Activated T-cell treated with anti-CD3 and anti-CD28 coated beads for 48 hours (primary cell): ENCODE data around the gene MEPE.

Source experiments
- DNase-seq: peaks from one replicate; pipeline ENCODE4 v3.0.0-alpha.2; 2020; ENCODE audit warnings: low read depth

The MEPE gene

GRCh38 chr4:87843936-87844335 lies 11.2 kb downstream of the MEPE start:
- no peak for DNase-seq

- DNase-seq: no peak
Measured at GRCh38 chr4:87844452-87844851, 11.7 kb downstream of the MEPE start.

DNA sequence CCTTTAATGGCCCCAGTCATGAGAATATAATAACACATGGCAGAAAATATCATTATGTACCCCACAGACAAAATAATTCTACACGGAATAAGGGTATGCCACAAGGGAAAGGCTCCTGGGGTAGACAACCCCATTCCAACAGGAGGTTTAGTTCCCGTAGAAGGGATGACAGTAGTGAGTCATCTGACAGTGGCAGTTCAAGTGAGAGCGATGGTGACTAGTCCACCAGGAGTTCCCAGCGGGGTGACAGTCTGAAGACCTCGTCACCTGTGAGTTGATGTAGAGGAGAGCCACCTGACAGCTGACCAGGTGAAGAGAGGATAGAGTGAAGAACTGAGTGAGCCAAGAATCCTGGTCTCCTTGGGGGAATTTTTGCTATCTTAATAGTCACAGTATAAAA lies 13.5 kb downstream of the MEPE start:
- no peak for DNase-seq

DNA sequence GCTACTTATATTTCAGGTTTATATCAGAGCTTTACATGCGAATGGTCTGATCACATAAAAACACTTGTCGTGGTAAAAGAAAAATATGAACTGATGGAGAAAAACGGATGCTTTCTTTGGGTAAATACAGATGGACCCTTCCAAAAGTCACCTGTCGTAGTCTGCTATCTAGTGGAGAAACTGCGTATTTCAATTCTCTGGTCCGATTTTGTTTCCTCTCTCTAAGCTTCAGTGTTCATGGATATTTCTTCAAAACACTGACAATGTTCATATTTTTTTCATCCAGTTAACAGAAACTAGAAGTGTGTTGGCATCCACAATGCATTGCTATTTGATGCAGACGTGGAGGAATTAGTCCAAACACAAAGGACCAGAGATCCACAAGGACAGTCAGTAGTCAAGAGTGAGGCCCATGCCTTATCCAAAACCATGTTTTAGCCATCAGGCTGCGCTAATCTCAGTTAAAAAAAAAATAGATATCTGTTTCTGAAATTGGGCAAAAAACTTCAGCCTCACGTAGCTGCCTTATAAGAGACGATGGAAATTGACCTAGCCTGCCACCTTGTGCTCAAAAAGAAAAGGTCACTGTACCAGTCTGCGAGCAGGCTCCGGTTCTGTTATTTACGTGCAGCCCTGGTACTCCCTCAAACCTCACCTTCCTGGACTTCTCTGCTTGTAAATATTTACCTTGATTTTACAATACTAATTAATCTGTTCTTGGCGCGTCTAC lies 16.0 kb downstream of the MEPE start:
- DNase-seq: no peak

- no peak for DNase-seq
Measured at GRCh38 chr4:87849612-87850011, 16.8 kb downstream of the MEPE start.

GRCh38 chr4:87851332-87851731 lies 18.6 kb downstream of the MEPE start:
- no peak for DNase-seq

- no peak for DNase-seq
Measured at GRCh38 chr4:87851953-87852352, 19.2 kb downstream of the MEPE start.

DNA sequence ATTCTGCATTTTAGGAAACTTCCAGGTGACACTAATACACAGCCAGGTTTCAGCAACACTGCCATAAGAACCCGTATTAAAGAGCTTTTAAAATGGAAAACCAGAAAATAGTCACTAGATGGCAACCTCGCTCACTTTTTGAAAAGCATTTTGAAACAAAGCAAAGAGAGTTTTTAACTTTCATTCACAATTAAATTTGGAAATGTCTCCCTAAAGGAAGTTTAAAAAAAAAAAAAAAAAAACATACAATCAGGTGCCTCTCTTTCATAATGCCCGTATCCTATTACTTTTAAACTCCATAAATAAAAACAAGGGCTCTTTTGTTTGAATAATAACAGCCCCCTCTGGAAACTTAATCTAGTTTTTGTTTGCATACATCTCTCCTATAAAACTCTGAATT lies 20.3 kb downstream of the MEPE start:
- no peak for DNase-seq

DNA sequence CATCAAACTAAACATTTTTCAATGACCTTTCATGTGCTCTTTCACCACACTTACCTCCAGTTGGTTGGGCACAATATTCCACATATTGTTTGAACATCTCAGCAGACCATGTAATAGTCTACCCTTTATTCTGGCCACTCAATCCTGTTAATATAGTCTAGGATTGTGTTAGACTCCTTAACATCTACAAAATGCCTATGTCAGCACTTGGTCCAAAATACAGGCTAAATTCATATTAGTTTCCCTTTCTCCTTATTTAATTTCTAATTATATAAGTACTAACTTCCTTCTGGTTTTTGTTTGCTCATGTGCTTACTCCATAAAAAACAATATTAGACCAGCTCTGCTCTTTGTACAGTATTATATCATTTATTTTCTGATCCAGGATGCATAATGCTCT lies 21.1 kb downstream of the MEPE start:
- no peak for DNase-seq

DNA sequence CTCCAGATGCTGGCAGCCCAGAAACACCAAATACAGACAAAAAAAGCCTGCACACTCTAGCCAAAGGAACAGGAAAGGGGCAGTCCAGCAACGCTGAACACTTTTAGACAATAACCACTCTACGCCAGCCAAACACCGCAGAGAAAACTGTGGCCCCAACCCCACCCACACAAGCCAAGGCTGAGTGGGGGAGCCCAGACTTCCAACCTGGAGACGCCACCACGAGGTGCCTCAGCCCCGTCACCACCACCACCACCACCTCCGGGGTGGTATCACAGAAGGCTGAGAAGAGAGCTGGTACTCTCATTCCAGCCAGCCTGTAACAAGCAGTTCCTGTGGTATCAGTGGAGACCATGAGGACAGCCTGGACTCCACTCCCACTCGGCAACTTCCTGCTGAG lies 22.8 kb downstream of the MEPE start:
- DNase-seq: no peak

DNA sequence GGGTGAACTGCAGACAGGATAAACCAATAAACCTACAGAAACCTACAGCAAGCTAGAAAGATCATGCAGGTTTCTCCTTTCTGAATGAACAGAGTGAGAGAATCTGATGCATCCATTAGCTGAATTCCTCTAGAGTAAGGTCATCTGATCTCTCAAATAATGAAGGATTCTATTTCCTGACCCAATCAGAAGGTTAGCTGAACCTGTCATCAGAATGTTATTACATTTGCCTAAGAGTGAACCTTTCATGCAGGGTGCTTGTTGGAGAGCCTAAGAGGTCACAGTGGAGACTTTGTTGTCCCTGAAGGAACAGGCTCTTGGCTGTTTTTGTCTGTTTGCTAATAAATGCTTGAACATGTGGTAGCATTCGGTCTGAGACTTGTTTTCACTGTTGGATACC lies 24.0 kb downstream of the MEPE start:
- DNase-seq: no peak

GRCh38 chr4:87857789-87858188 lies 25.0 kb downstream of the MEPE start:
- no peak for DNase-seq

GRCh38 chr4:87862236-87862635 lies 29.5 kb downstream of the MEPE start:
- DNase-seq: no peak

DNA sequence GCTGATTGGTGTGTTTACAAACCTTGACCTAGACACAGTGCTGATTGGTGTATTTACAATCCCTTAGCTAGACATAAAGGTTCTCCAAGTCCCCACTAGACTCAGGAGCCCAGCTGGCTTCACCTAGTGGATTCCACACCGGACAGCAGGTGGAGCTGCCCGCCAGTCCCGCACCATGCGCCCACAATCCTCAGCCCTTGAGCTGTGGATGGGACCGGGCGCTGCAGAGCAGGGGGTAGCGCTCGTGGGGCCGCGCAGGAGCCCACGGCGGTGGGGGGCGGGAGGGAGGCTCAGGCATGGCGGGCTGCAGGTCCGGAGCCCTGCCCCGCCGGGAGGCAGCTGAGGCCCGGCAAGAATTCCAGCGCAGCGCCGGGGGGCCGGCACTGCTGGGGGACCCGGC lies 30.7 kb downstream of the MEPE start:
- DNase-seq: no peak

DNA sequence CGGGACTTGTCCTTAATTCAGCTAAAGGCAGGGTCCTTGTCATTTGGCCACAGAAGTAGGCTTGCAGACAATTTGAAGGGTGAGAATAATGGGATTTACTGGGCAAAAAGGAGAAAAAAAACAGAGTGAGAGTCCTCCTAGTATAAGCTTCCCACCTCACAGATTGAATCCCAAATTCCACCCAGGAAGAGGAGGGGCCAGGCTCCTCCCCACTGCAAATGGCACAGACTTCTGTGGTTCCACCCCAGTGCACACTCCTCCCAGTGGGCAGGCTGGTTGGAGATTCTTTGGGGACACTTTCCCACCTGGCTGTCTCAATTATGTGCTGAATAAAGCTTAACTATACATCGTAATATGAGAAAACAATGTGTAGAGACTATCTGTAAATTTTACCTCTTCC lies 31.6 kb downstream of the MEPE start:
- no peak for DNase-seq

GRCh38 chr4:87865288-87865687 lies 32.5 kb downstream of the MEPE start:
- DNase-seq: no peak

DNA sequence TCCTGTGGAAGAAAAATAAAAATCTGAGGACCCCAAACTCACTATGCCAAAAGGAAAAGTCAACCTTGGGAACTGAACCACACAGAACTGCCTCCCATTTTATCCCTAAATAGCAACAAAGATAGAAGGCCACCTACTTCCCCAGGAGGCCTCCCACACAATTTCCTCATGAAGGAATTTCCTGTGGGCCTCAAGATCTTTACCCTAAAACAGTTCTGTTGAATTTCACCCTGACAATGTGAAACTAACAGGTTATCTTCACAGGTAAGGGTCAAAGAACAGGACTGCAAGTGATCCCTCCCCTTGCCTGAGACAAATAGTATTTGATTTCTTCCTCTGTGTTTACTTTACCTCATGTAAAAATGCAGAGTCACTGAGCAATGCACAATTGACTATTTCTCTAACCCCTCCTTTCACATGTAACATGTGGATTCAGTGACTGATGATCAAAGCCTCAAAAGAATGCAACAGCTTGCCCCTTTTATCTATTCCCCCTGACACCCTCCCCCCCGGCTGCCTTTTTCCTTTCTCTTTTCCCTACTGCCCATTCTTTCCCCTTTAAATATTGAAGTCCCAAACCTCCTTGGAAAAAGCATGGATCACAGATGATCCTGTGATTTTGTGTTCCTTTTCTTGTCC lies 33.3 kb downstream of the MEPE start:
- no peak for DNase-seq

DNA sequence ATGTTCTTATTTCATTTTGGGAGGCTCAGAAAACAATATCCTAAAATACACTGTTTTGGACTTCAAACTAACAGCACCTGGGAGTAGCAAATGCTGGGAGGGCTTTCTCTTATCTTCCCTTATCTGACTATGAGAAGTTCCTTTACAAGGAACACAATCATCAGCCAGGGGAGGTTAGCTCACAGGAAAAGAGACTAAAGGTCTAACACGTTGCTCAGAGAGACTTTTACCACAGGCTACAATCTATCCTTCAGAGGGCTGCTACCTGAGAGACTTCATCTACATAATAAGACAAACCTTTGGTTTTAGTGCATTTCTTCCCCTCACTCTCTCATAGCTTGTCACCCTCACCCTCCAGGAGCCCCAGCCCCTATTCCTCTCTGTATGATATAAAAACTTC lies 35.8 kb downstream of the MEPE start:
- no peak for DNase-seq

DNA sequence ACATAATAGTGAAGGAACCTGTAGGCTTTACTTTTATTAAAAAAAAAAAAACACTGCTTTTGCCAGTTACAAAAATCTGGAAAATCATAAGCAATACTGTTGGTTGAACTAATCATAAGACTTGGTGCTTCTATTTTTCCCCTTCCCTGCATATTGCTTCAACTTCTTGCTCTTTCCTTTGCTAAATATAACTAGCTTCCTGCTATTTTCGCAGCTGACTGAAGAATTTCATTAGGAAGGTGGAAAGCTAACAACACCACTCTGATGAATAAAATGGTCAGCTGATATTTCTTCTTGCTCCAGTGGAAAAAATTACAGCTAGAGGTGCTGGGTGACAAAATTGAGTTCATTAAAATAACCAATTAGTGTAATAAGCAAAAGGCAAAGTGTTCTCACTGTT lies 39.3 kb downstream of the MEPE start:
- no peak for DNase-seq

DNA sequence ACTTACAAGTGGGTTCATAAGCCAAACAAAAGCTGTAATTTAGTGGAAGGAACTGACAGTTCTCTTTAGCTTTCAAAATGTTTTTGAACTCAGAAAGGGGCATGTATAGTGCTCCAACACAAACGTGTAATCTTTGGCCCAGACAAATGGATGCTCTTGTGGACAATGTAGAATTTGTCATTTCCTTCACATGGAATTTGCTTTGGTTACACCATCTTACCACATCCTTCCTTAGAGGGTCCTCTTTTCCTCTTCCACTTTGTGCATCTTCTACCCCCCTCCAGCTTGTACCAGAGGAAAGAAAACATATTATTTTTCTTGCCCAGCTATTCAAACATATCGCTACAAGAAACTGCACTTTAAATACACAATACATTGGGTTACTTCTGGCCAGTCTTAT lies 42.4 kb downstream of the MEPE start:
- no peak for DNase-seq

GRCh38 chr4:87880106-87880505 lies 47.3 kb downstream of the MEPE start:
- no peak for DNase-seq

DNA sequence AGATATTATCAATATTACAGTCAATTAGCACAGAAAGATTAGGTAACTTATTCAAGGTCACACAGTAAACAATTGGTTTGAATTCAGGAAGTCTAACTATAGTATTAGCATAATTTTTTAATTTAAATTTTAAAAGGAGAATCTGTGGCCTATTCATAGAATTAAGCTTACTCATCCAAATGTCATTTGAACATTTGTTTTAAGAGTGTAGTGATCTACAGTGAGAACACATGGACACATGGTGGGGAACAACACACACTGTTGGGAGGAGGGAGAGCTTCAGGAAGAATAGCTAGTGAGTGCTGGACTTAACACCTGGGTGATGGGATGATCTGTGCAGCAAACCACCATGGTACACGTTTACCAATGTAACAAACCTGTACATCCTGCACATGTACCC lies 48.3 kb downstream of the MEPE start:
- no peak for DNase-seq

DNA sequence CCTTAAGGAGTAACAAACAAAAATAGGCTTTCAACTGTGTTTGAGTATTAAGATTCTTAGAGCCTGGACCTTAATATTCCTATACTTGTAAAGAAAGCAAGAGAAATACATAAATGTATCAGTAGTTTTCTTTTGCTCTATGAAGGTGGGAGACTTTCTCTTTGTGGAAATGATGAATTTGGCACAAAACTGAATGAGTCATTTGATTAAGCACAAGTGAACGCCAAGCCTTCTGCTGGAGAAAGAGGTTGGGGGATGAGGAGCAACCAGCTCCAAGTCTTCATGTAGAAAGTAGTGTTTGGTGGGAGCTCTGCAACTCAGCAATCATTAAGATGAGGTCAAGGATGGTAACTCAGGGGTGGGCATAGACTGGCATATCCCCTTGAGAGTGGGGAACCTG lies 49.6 kb downstream of the MEPE start:
- DNase-seq: no peak

DNA sequence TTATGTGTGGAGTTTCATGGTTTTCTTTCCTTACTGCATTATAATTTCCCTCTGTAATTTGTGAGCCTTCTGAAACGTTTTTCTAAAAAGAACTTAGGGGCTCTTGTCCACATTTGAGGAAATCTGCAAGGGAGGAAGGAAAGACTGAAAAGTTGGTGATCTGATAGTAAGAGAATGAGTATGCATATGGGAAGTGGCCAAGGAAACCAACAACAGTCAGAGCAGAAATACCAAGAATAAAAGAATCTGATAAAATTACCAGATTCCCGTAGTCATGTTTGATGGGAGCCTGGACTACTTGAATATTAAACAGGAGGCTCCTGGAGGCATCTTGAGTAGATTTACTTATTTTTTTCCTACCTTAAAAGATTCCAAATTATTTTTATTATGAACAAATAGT lies 50.1 kb downstream of the MEPE start:
- no peak for DNase-seq
